Lower lobe of right lung (tissue), 2 donors: Measurements from ENCODE around the gene ZNF592. TPM values are rescaled to one million over a fixed set of nuclear protein-coding genes. Genes with fewer than 3 reads are reported as not detected.
"Not testable (repeated sequence)": the region's sequence is repeated elsewhere in the genome, so short reads cannot be mapped to it uniquely, and the experiment has no call there.

Experiments
- ATAC-seq, 2 donors: fragments of 200-7000 bp; cut with Tn5 transposase; one replicate each; pipeline ENCODE4 v1.9.1; 2020 to 2022; ENCODE audit warnings: mild to moderate bottlenecking in 2 of 2, moderate library complexity in 2 of 2
- DNase-seq: peaks from one replicate; pipeline ENCODE4 v3.0.0-alpha.2; 2020
- H3K27ac ChIP-seq: fragments of 200-600 bp; one replicate; pipeline ENCODE4 v1.8.0; 2022
- H3K27me3 ChIP-seq: fragments of 200-600 bp; one replicate; pipeline ENCODE4 v1.8.0; 2022; ENCODE audit warnings: low read depth
- H3K36me3 ChIP-seq: fragments of 200-600 bp; one replicate; pipeline ENCODE4 v1.8.0; 2022; ENCODE audit warnings: mild to moderate bottlenecking
- H3K4me1 ChIP-seq: fragments of 200-600 bp; one replicate; pipeline ENCODE4 v1.8.0; 2022
- H3K4me3 ChIP-seq: fragments of 200-600 bp; one replicate; pipeline ENCODE4 v1.8.0; 2022; ENCODE audit warnings: mild to moderate bottlenecking
- H3K9me3 ChIP-seq: fragments of 200-600 bp; one replicate; pipeline ENCODE4 v1.8.0; 2022
- intact Hi-C: fragments of 100-400 bp; cut with DNase I; formaldehyde crosslinking; loops from one replicate; pipeline ENCODE4 v1.11.0; 2022
- total RNA-seq: library from RNA; stranded (reverse); fragmentation: NEBNext Ultra II Directional; extraction: Animal tissue kit (Norgen Biotek cat#: 25700); gene quantifications from one replicate; pipeline ENCODE4 v1.2.1, GENCODE V29; 2021
- TF ChIP-seq, protein P1 (sequence below): fragments of 200-600 bp; IDR thresholded peaks from one replicate; pipeline ENCODE4 v1.8.0; 2022; ENCODE audit warnings: antibody characterized with exemption, mild to moderate bottlenecking
- donor health status: DM: no; HTN: yes; CAD: no; lungs with severe emphysema.

The ZNF592 gene
- total RNA-seq, 1 donor from 2014 or later: 34.8 TPM

- no peaks in the 10 kb centered on the region for H3K36me3 ChIP-seq
- peaks cover 23% of the 10 kb centered on the region for H3K4me1 ChIP-seq
- intact Hi-C loops: no loop called here
- no peaks in the 10 kb centered on the region for H3K9me3 ChIP-seq
- H3K27me3 ChIP-seq: no peaks in the 10 kb centered on the region
- no peak for DNase-seq
- no peak overlapping the region for H3K4me3 ChIP-seq
- no peak overlapping the region for H3K27ac ChIP-seq
- TF ChIP-seq, protein P1, sequence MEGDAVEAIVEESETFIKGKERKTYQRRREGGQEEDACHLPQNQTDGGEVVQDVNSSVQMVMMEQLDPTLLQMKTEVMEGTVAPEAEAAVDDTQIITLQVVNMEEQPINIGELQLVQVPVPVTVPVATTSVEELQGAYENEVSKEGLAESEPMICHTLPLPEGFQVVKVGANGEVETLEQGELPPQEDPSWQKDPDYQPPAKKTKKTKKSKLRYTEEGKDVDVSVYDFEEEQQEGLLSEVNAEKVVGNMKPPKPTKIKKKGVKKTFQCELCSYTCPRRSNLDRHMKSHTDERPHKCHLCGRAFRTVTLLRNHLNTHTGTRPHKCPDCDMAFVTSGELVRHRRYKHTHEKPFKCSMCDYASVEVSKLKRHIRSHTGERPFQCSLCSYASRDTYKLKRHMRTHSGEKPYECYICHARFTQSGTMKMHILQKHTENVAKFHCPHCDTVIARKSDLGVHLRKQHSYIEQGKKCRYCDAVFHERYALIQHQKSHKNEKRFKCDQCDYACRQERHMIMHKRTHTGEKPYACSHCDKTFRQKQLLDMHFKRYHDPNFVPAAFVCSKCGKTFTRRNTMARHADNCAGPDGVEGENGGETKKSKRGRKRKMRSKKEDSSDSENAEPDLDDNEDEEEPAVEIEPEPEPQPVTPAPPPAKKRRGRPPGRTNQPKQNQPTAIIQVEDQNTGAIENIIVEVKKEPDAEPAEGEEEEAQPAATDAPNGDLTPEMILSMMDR: no peak
- ATAC-seq: no peak
These were observed 94.4 kb downstream of the ZNF592 start for GRCh38 chr15:84842781-84843180.

GRCh38 chr15:84844964-84845363 lies 96.6 kb downstream of the ZNF592 start:
- intact Hi-C loops: no loop called here
- Histone ChIP-seq H3K4me3 (no peak overlapping the region), H3K36me3 (no peaks in the 10 kb centered on the region), H3K27ac (peak overlapping the region; percentile 42), H3K4me1 (peaks cover 21% of the 10 kb centered on the region), H3K27me3 (no peaks in the 10 kb centered on the region), H3K9me3 (no peaks in the 10 kb centered on the region)
- TF ChIP-seq, protein P1: no peak
- ATAC-seq (no peak), DNase-seq (no peak)

GRCh38 chr15:84845631-84846030 lies 97.2 kb downstream of the ZNF592 start:
- H3K27me3 ChIP-seq, intact Hi-C loops: not testable (repeated sequence)

DNA sequence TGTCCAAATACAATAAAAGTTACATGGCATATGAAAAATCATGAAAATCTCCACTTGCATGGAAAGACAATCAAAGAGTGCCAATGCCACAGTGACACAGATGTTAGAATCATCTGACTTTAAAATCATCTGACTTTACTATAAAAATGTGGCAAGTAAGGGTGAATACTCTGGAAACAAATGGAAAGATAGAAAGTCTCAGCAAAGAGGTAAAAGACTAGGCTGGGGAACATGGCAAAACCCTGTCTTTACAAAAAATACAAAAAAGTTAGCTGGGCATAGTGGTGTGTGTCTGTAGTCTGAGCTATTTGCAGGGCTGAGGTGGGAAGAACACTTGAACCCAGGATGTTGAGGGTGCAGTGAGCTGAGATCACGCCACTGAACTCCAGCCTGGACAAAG lies 97.9 kb downstream of the ZNF592 start:
- TF ChIP-seq, protein P1: no peak
- no peaks in the 10 kb centered on the region for H3K36me3 ChIP-seq
- no peak for ATAC-seq
- DNase-seq: no peak
- H3K9me3 ChIP-seq: no peaks in the 10 kb centered on the region
- no peaks in the 10 kb centered on the region for H3K27me3 ChIP-seq
- no peak overlapping the region for H3K4me3 ChIP-seq
- H3K4me1 ChIP-seq: peaks cover 8% of the 10 kb centered on the region
- intact Hi-C loops: no loop called here
- H3K27ac ChIP-seq: no peak overlapping the region

More at GRCh38 chr15:84845631-84846030, 97.2 kb downstream of the ZNF592 start:
- H3K36me3 ChIP-seq, H3K9me3 ChIP-seq, H3K4me3 ChIP-seq, H3K27ac ChIP-seq: not testable (repeated sequence)
- H3K4me1 ChIP-seq: peaks cover 14% of the 10 kb centered on the region
- TF ChIP-seq, protein P1: peak; percentile 77
- ATAC-seq: peak; percentile 71 to 84
- DNase-seq: peak; percentile 84

DNA sequence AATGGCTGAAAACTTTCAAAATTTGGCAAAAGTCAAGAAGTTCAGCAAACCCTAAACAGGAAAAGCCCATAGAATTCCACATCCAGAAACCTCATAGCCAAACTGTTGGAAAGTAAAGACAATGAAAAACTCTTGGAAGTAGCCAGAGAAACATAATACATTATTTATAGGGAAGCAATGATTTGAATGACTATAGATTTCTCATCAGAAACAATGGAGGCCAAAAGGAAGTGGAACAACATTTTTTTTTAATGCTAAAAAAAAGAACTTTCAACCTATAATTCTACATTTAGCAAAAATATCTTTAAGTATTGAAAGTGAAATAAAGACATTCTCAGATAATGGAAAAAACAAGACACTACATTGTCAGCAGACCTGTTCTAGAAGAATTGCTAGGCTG lies 99.0 kb downstream of the ZNF592 start:
- Histone ChIP-seq H3K27ac (no peak overlapping the region), H3K36me3 (no peaks in the 10 kb centered on the region), H3K27me3 (no peaks in the 10 kb centered on the region), H3K4me3 (no peak overlapping the region), H3K4me1 (peaks cover 5% of the 10 kb centered on the region), H3K9me3 (no peaks in the 10 kb centered on the region)
- ATAC-seq: no peak
- intact Hi-C loops: no loop called here
- no peak for DNase-seq
- TF ChIP-seq, protein P1: no peak

- TF ChIP-seq, protein P1: no peak
- intact Hi-C loops: no loop called here
- Histone ChIP-seq H3K27me3 (no peaks in the 10 kb centered on the region), H3K27ac (no peak overlapping the region), H3K4me1 (no peaks in the 10 kb centered on the region), H3K4me3 (no peak overlapping the region), H3K36me3 (peaks cover 5% of the 10 kb centered on the region), H3K9me3 (no peaks in the 10 kb centered on the region)
- DNase-seq: no peak
- ATAC-seq: no peak
These were observed 103.8 kb downstream of the ZNF592 start for GRCh38 chr15:84852212-84852611.
